Measurements from ENCODE around the gene GGTLC3.
"Not testable (repeated sequence)": the region's sequence is repeated elsewhere in the genome, so short reads cannot be mapped to it uniquely, and the experiment has no call there.

- not testable (repeated sequence) for TF ChIP-seq EZH2 (IDR thresholded peaks at IDR 0.05; ENCODE audit: borderline replicate concordance, low read depth, low read length, poor library complexity, severe bottlenecking); CTCF (conservative IDR thresholded peaks at IDR 0.05; ENCODE audit: low read depth, low read length)
Observed at GRCh38 chr22:18560099-18560974, 42.4 kb upstream of the GGTLC3 start.

Measured in A673 (cell line).